Tibial artery (tissue), 4 donors: ENCODE results near the gene AIFM2.
"Not testable (repeated sequence)": the region's sequence is repeated elsewhere in the genome, so short reads cannot be mapped to it uniquely, and the experiment has no call there.

ENCODE experiments used
- DNase-seq, 2 donors: peaks; one replicate each; pipeline ENCODE4 v3.0.0-alpha.2; 2019
- H3K27ac ChIP-seq, 2 donors: fragments of 200-600 bp; sonication (generic) in 1 of 2; 1 replicate in 1 of 2; 2 replicates in 1 of 2; pipeline ENCODE4 v1.5.1; 2018 to 2019; ENCODE audit warnings: mild to moderate bottlenecking in 1 of 2
- H3K27me3 ChIP-seq, 2 donors: fragments of 200-600 bp; sonication (generic) in 1 of 2; one replicate each; pipeline versions ENCODE4 v1.5.1 to v1.6.0; 2016 to 2019
- H3K36me3 ChIP-seq, 3 donors: fragments of 200-600 bp; sonication (generic) in 2 of 3; one replicate each; pipeline ENCODE4 v1.5.1; 2016 to 2019; ENCODE audit warnings: mild to moderate bottlenecking in 2 of 3
- H3K4me1 ChIP-seq, 4 donors: fragments of 200-600 bp; sonication (generic) in 2 of 4; 1 replicate in 3 of 4; 2 replicates in 1 of 4; pipeline ENCODE4 v1.5.1; 2016 to 2019
- H3K4me3 ChIP-seq, 2 donors: fragments of 200-600 bp; sonication (generic) in 1 of 2; 1 replicate in 1 of 2; 2 replicates in 1 of 2; pipeline ENCODE4 v1.5.1; 2018 to 2019; ENCODE audit warnings: mild to moderate bottlenecking in 2 of 2
- H3K9me3 ChIP-seq, 3 donors: fragments of 200-600 bp; sonication (generic) in 1 of 3; one replicate each; pipeline ENCODE4 v1.5.1; 2016 to 2019
- intact Hi-C: fragments of 100-400 bp; cut with DNase I; formaldehyde crosslinking; loops from one replicate; pipeline ENCODE4 v1.15.0; 2023; ENCODE audit warnings: low total_unique reads
- TF ChIP-seq, protein P1 (sequence below), 2 experiments: fragments of 200-600 bp in 1 of 2; fragments of 450-650 bp in 1 of 2; IDR thresholded peaks; one replicate each; pipeline ENCODE4 v1.5.1; 2017 to 2019; ENCODE audit warnings: antibody characterized with exemption in 2 of 2, mild to moderate bottlenecking in 1 of 2, moderate library complexity in 1 of 2

The AIFM2 gene

DNA sequence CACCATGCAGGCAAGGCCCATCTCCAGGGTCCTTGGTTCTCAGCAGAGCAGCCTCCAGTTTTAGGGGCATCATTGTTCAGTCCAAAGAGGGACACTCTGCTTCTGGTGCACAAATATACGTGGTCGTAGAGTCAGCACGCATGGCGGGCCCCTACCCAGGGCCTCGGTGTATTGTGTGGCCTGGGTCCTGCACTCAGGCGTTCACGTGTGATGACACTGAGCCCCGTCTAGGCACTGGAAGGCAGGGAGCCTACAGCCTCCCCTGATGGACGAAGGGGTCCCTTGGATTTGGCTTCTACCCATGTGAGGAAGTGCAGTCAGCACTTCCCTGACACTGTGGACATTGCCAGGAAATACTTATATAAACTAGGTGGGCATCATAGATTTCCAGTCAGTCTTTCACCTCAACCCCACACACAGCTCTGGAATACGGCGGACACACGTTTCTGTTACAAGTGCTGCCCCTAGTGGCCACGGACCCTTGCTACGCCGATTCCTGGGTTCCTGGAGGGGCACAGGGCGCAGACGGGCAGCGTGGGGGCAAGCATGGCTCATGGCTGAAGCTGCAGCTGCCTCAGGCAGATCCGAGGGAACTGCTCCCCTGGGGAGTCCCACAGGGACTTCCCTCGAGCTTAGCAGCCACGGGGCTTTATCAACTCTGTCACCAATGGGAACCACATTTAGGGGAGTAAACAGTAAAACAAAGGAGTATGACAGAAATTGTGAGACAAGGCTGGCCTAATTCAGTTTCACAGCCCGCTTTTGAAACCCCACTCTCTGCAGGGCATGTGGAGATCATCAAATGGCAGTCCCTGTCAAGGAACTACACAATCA, 25.4 kb downstream of the AIFM2 start:
- Histone ChIP-seq H3K4me3 (no peak overlapping the region), H3K9me3 (no peaks in the 10 kb centered on the region), H3K4me1 (no peaks in the 10 kb centered on the region), H3K27me3 (no peaks in the 10 kb centered on the region), H3K27ac (no peak overlapping the region), H3K36me3 (peaks cover 16 to 63% (median 24%) of the 10 kb centered on the region in 3 donors)
- intact Hi-C loops = no loop called here
- no peak for DNase-seq
- TF ChIP-seq, protein P1, sequence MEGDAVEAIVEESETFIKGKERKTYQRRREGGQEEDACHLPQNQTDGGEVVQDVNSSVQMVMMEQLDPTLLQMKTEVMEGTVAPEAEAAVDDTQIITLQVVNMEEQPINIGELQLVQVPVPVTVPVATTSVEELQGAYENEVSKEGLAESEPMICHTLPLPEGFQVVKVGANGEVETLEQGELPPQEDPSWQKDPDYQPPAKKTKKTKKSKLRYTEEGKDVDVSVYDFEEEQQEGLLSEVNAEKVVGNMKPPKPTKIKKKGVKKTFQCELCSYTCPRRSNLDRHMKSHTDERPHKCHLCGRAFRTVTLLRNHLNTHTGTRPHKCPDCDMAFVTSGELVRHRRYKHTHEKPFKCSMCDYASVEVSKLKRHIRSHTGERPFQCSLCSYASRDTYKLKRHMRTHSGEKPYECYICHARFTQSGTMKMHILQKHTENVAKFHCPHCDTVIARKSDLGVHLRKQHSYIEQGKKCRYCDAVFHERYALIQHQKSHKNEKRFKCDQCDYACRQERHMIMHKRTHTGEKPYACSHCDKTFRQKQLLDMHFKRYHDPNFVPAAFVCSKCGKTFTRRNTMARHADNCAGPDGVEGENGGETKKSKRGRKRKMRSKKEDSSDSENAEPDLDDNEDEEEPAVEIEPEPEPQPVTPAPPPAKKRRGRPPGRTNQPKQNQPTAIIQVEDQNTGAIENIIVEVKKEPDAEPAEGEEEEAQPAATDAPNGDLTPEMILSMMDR (IDR thresholded peaks at IDR 0.05) = peak in 1 of 2 experiments; percentile 24

GRCh38 chr10:70101668-70102067, 31.0 kb downstream of the AIFM2 start:
- Histone ChIP-seq H3K36me3 (peaks cover 3 to 73% (median 8%) of the 10 kb centered on the region in 3 donors), H3K4me3 (no peak overlapping the region), H3K4me1 (no peaks in the 10 kb centered on the region), H3K27me3 (no peaks in the 10 kb centered on the region), H3K27ac (no peak overlapping the region), H3K9me3 (no peaks in the 10 kb centered on the region)
- DNase-seq = no peak
- TF ChIP-seq, protein P1 (IDR thresholded peaks at IDR 0.05) = no peak
- intact Hi-C loops = no loop called here

DNA sequence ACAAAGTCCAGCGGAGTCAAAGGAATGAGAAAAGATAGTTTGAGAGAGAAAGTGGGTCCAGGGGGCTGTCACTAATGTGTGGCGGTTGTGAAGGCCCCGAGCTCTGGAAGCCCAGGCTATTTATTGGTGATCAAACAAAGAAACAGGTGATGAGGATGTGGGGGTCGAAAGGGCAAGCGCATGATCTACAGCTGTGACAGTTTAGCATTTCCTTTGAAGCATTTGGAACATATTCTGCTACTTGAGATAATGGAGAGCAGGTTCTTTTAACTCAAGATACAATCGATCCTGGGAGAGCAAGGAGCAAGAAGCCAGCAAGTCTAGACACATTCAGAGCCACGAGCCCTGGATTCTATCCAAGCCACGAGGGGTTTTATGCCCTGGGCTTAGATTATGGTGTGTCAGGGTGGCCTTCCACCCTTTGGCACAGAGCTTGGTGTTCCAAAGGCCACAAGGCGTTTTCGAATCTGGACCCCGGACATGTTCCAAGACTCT, 31.5 kb downstream of the AIFM2 start:
- H3K36me3 ChIP-seq = peaks cover 3 to 78% (median 8%) of the 10 kb centered on the region in 3 donors
- H3K9me3 ChIP-seq, intact Hi-C loops, H3K4me1 ChIP-seq, H3K27me3 ChIP-seq, H3K27ac ChIP-seq, H3K4me3 ChIP-seq, DNase-seq: not testable (repeated sequence)

DNA sequence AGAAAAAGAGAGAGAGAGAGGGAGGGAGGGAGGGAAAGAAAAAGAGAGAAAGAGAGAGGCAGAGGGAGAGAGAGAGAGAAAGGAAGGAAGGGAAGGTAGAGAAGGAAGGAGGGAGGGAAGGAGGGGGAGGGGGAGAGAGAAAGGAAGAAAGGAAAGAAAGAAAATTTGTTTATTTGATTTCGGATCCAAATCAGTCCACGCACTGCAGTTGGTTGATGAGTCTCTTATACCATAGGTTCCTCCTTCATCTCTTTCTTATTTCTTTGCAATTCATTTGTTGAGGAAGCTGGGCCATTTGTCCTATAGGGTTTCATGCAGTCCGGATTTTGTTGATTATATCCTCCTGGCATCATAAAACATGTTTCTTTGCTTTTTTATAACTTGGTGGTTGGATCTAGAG, 34.4 kb downstream of the AIFM2 start:
- TF ChIP-seq, protein P1 (IDR thresholded peaks at IDR 0.05) = no peak
- Histone ChIP-seq H3K36me3 (peaks cover 8 to 84% (median 10%) of the 10 kb centered on the region in 3 donors), H3K9me3 (no peaks in the 10 kb centered on the region), H3K27me3 (no peaks in the 10 kb centered on the region), H3K4me3 (no peak overlapping the region), H3K4me1 (no peaks in the 10 kb centered on the region), H3K27ac (no peak overlapping the region)
- intact Hi-C loops = no loop called here
- DNase-seq = no peak

DNA sequence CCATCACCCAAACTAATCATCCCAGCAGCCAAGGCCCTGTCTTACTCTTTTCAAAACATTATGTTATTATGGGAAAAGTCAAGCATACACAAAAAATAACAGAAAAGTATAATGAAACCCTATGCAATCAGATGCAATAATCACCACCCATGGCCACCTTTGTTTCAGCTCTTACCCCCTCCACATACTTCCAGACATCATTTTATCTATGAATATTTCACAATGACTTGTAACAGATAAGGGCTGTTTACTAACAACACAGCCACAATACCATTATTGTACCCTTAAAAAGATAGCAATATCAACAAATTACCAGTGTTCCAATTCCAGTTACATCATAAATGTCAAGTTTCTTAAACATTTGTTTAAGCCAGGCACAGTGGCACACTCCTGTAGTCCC, 35.2 kb downstream of the AIFM2 start:
- TF ChIP-seq, protein P1 (IDR thresholded peaks at IDR 0.05) = no peak
- Histone ChIP-seq H3K27me3 (no peaks in the 10 kb centered on the region), H3K27ac (no peak overlapping the region), H3K4me1 (no peaks in the 10 kb centered on the region), H3K4me3 (no peak overlapping the region), H3K36me3 (peaks cover 8 to 92% (median 10%) of the 10 kb centered on the region in 3 donors), H3K9me3 (no peaks in the 10 kb centered on the region)
- intact Hi-C loops = no loop called here
- DNase-seq = no peak

- Histone ChIP-seq H3K4me1 (no peaks in the 10 kb centered on the region), H3K36me3 (peaks cover 8 to 94% (median 10%) of the 10 kb centered on the region in 3 donors), H3K4me3 (no peak overlapping the region), H3K9me3 (no peaks in the 10 kb centered on the region), H3K27ac (no peak overlapping the region), H3K27me3 (no peaks in the 10 kb centered on the region)
- intact Hi-C loops = no loop called here
- DNase-seq = no peak
- TF ChIP-seq, protein P1 (IDR thresholded peaks at IDR 0.05) = no peak
Measured at GRCh38 chr10:70096705-70097420, 35.8 kb downstream of the AIFM2 start.
